HG02840 (cell line): ENCODE data around the gene KHDRBS1.
A peak's percentile ranks its signal among the peaks of the same experiment; 100 is the strongest.
"Not testable (repeated sequence)": the region's sequence is repeated elsewhere in the genome, so short reads cannot be mapped to it uniquely, and the experiment has no call there.

Source experiments
- ATAC-seq: cut with Tn5 transposase; IDR thresholded peaks from one replicate; pipeline ENCODE4 v1.9.1; 2021; ENCODE audit warnings: mild to moderate bottlenecking, moderate library complexity, moderate number of reproducible peaks; ENCODE audit not compliant: unreplicated experiment, low FRiP score

KHDRBS1 gene

GRCh38 chr1:32060914-32061313 lies 47.2 kb downstream of the KHDRBS1 start:
- ATAC-seq = no peak

- no peak for ATAC-seq
These were observed 49.2 kb downstream of the KHDRBS1 start for GRCh38 chr1:32062867-32063230.

- ATAC-seq = no peak
These were observed 49.6 kb downstream of the KHDRBS1 start for GRCh38 chr1:32063261-32063681.

- not testable (repeated sequence) for ATAC-seq
These were observed 52.2 kb downstream of the KHDRBS1 start for GRCh38 chr1:32065613-32066488.

- ATAC-seq = no peak
These were observed 52.8 kb downstream of the KHDRBS1 start for GRCh38 chr1:32066489-32066873.

GRCh38 chr1:32068957-32069588 lies 55.4 kb downstream of the KHDRBS1 start:
- ATAC-seq = no peak

- ATAC-seq = no peak
These were observed 58.3 kb downstream of the KHDRBS1 start for GRCh38 chr1:32071758-32072621.

- ATAC-seq = peak; percentile 84
These were observed 59.1 kb downstream of the KHDRBS1 start, which contains the start of gene TMEM39B for GRCh38 chr1:32072622-32073298. TMEM39B (plus strand) TSS chr1:32072939; CDS start chr1:32073048, 109 bp downstream.

GRCh38 chr1:32073299-32074229 lies 59.9 kb downstream of the KHDRBS1 start:
- no peak for ATAC-seq

GRCh38 chr1:32074841-32075240 lies 61.2 kb downstream of the KHDRBS1 start:
- ATAC-seq = no peak

- no peak for ATAC-seq
These were observed 63.8 kb downstream of the KHDRBS1 start for GRCh38 chr1:32077451-32077850.

- no peak for ATAC-seq
These were observed 68.4 kb downstream of the KHDRBS1 start for GRCh38 chr1:32082022-32082421.

- ATAC-seq = not testable (repeated sequence)
These were observed 72.7 kb downstream of the KHDRBS1 start for GRCh38 chr1:32086381-32086780.

- no peak for ATAC-seq
These were observed 77.5 kb downstream of the KHDRBS1 start for GRCh38 chr1:32091176-32091575.

- ATAC-seq = no peak
These were observed 77.9 kb downstream of the KHDRBS1 start for GRCh38 chr1:32091591-32091990.
